ENCODE results near the gene UNC13C.

DNA sequence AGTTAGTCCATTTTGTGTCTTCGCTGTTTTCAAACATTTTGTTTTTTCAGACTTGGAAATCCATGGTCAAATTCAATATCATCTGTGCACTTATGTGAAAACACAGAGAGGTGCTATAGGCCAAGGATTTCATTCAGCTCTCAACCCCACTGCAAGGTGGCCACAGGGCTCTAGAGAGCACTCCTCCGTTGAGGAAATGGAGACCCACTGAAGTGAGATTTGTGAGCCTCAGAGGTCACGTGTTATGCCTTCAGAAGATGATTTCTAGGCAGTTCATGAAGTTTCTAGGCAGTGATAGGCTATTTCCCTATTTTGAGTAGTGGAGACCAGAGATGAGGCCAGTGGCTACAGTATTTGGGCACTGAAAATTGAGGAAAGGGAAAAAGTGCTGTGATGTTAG, 88.2 kb downstream of the UNC13C start:
- TF ChIP-seq EZH2 (IDR thresholded peaks at IDR 0.05; ENCODE audit: insufficient read depth, poor library complexity, severe bottlenecking) (no peak), EZH2phosphoT487 (IDR thresholded peaks at IDR 0.05; ENCODE audit: insufficient read depth, low read depth) (no peak)
